ENCODE measurements around the gene CSMD2.

GRCh38 chr1:33586106-33586505, 578.9 kb downstream of the CSMD2 start:
- TF ChIP-seq CTCF (conservative IDR thresholded peaks at IDR 0.05; ENCODE audit: low read length) (no peak), EZH2phosphoT487 (IDR thresholded peaks at IDR 0.05; ENCODE audit: borderline replicate concordance, low read depth, low read length) (no peak)
